Measurements from ENCODE around the gene MAST4. TPM values are rescaled to one million over a fixed set of nuclear protein-coding genes. Genes with fewer than 3 reads are reported as not detected.
A peak's percentile ranks its signal among the peaks of the same experiment; 100 is the strongest.

Gene MAST4
- total RNA-seq, 1 experiment from 2014 or later = 26.5 TPM

- peak overlapping the region; percentile 40 for H3K27ac Mint-ChIP-seq (ENCODE audit: low read depth, unreplicated experiment)
- no peaks in the 10 kb centered on the region for H3K27me3 Mint-ChIP-seq (ENCODE audit: insufficient read depth, unreplicated experiment)
- H3K4me3 Mint-ChIP-seq (ENCODE audit: unreplicated experiment) = no peak overlapping the region
- ChIA-PET CTCF (interaction anchor here (0.6 to 1.2 kb wide), 3 partner anchors 19 to 191 kb away, joined by 3 read pairs; no protein-coding TSS in a partner anchor), POLR2A (interaction anchor here (0.9 to 5.6 kb wide), 9 partner anchors 9 to 128 kb away, joined by 3 to 99 read pairs (median 5); no protein-coding TSS in a partner anchor)
- intact Hi-C loops (cut with micrococcal nuclease) = no loop called here
- peaks cover 35% of the 10 kb centered on the region for H3K4me1 Mint-ChIP-seq (ENCODE audit: insufficient read depth, unreplicated experiment)
- peaks cover 8% of the 10 kb centered on the region for H3K36me3 Mint-ChIP-seq (ENCODE audit: insufficient read depth, unreplicated experiment)
- DNase-seq (ENCODE audit: unreplicated experiment) = no peak
- BruUV-seq (replicated peaks) = no TSS peak
- H3K9me3 Mint-ChIP-seq (ENCODE audit: unreplicated experiment) = no peaks in the 10 kb centered on the region
- TF ChIP-seq, protein P1, sequence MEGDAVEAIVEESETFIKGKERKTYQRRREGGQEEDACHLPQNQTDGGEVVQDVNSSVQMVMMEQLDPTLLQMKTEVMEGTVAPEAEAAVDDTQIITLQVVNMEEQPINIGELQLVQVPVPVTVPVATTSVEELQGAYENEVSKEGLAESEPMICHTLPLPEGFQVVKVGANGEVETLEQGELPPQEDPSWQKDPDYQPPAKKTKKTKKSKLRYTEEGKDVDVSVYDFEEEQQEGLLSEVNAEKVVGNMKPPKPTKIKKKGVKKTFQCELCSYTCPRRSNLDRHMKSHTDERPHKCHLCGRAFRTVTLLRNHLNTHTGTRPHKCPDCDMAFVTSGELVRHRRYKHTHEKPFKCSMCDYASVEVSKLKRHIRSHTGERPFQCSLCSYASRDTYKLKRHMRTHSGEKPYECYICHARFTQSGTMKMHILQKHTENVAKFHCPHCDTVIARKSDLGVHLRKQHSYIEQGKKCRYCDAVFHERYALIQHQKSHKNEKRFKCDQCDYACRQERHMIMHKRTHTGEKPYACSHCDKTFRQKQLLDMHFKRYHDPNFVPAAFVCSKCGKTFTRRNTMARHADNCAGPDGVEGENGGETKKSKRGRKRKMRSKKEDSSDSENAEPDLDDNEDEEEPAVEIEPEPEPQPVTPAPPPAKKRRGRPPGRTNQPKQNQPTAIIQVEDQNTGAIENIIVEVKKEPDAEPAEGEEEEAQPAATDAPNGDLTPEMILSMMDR (IDR thresholded peaks at IDR 0.05; ENCODE audit: unreplicated experiment) = no peak
These were observed 424.0 kb downstream of the MAST4 start for GRCh38 chr5:67020096-67020615.

DNA sequence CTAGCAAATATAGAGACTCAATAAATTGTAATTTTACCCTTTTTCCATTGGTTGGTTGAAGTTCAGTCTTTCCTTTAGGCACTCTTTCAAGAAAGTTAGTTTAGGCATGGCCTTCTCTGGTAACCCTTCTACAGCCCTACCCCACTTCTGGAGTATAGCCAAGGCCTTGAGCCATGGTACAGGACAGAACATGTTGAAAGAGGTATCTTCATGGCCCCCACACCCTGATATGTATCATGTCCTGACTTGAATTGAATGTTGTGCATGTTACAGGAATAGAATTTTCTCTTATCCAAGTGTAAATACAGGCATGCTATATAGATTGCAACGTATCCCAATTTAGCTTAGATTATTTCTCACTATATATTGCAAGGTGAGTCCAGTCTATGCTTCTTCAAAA is 424.8 kb downstream of the MAST4 start:
- peak overlapping the region; percentile 40 for H3K27ac Mint-ChIP-seq (ENCODE audit: low read depth, unreplicated experiment)
- no peaks in the 10 kb centered on the region for H3K9me3 Mint-ChIP-seq (ENCODE audit: unreplicated experiment)
- no peaks in the 10 kb centered on the region for H3K27me3 Mint-ChIP-seq (ENCODE audit: insufficient read depth, unreplicated experiment)
- H3K36me3 Mint-ChIP-seq (ENCODE audit: insufficient read depth, unreplicated experiment) = peaks cover 8% of the 10 kb centered on the region
- ChIA-PET CTCF (interaction anchor here (0.6 to 1.2 kb wide), 3 partner anchors 18 to 126 kb away, joined by 3 read pairs; no protein-coding TSS in a partner anchor), POLR2A (interaction anchor here (0.8 to 5.6 kb wide), 12 partner anchors 10 to 192 kb away, joined by 3 to 99 read pairs (median 5); no protein-coding TSS in a partner anchor)
- TF ChIP-seq, protein P1 (IDR thresholded peaks at IDR 0.05; ENCODE audit: unreplicated experiment) = no peak
- peaks cover 26% of the 10 kb centered on the region for H3K4me1 Mint-ChIP-seq (ENCODE audit: insufficient read depth, unreplicated experiment)
- BruUV-seq (replicated peaks) = no TSS peak
- H3K4me3 Mint-ChIP-seq (ENCODE audit: unreplicated experiment) = peak overlapping the region; percentile 12
- intact Hi-C loops (cut with micrococcal nuclease) = no loop called here
- peak; percentile 97 for DNase-seq (ENCODE audit: unreplicated experiment)

DNA sequence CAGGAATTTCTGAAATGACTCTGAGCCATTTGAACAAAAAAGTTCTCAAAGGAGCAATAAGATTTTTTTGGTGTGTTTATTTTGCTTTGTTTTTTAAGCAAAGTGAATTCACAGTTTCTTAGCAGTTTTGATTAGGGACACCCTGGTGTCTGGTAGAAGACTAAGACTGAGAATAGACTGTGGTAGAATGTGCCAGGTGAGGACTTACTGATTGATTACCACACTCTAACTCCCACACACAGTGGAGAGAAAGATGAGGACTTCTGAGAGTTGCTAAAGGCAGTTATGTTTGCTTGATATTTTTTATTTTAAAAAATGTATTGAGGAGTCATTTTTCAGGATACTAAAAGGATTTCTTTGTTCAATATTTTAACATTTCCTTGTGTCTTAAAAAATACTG is 425.3 kb downstream of the MAST4 start:
- peak overlapping the region; percentile 12 for H3K4me3 Mint-ChIP-seq (ENCODE audit: unreplicated experiment)
- peak overlapping the region; percentile 40 for H3K27ac Mint-ChIP-seq (ENCODE audit: low read depth, unreplicated experiment)
- no peaks in the 10 kb centered on the region for H3K9me3 Mint-ChIP-seq (ENCODE audit: unreplicated experiment)
- intact Hi-C loops (cut with micrococcal nuclease) = no loop called here
- peaks cover 8% of the 10 kb centered on the region for H3K36me3 Mint-ChIP-seq (ENCODE audit: insufficient read depth, unreplicated experiment)
- H3K27me3 Mint-ChIP-seq (ENCODE audit: insufficient read depth, unreplicated experiment) = no peaks in the 10 kb centered on the region
- TF ChIP-seq, protein P1 (IDR thresholded peaks at IDR 0.05; ENCODE audit: unreplicated experiment) = no peak
- DNase-seq (ENCODE audit: unreplicated experiment) = peak; percentile 61
- no TSS peak for BruUV-seq (replicated peaks)
- POLR2A ChIA-PET = interaction anchor here (0.8 to 5.6 kb wide), 15 partner anchors 9 to 192 kb away, joined by 3 to 99 read pairs (median 4); no protein-coding TSS in a partner anchor
- peaks cover 25% of the 10 kb centered on the region for H3K4me1 Mint-ChIP-seq (ENCODE audit: insufficient read depth, unreplicated experiment)
- CTCF ChIA-PET = interaction anchor here (0.8 to 1.2 kb wide), 2 partner anchors 17 to 18 kb away, joined by 3 read pairs; no protein-coding TSS in a partner anchor

DNA sequence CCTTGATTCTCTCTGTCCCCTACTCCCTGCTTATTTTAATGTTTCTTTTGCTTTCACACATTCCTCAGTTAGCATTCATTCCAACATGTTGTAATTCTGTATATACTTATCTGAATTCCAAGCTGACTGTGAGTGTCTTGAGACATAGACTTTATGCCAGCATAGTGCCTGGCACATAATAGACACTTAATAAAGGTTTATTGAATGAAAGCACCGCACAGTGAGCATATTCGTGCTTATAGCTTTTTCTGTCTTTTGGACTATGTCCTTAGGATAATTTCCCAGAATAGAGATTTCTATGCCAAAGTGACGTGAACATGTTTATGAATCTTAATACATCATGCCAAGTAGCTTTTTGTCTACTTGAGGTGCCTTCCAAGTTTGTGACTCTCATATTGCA is 425.8 kb downstream of the MAST4 start:
- H3K27me3 Mint-ChIP-seq (ENCODE audit: insufficient read depth, unreplicated experiment) = no peaks in the 10 kb centered on the region
- BruUV-seq (replicated peaks) = no TSS peak
- peaks cover 20% of the 10 kb centered on the region for H3K4me1 Mint-ChIP-seq (ENCODE audit: insufficient read depth, unreplicated experiment)
- TF ChIP-seq, protein P1 (IDR thresholded peaks at IDR 0.05; ENCODE audit: unreplicated experiment) = no peak
- intact Hi-C loops (cut with micrococcal nuclease) = no loop called here
- peak overlapping the region; percentile 40 for H3K27ac Mint-ChIP-seq (ENCODE audit: low read depth, unreplicated experiment)
- no peaks in the 10 kb centered on the region for H3K9me3 Mint-ChIP-seq (ENCODE audit: unreplicated experiment)
- peak overlapping the region; percentile 4 for H3K4me3 Mint-ChIP-seq (ENCODE audit: unreplicated experiment)
- DNase-seq (ENCODE audit: unreplicated experiment) = no peak
- CTCF ChIA-PET = interaction anchor here (0.6 to 2.3 kb wide), 3 partner anchors 9 to 28 kb away, joined by 3 to 9 read pairs (median 3); no protein-coding TSS in a partner anchor
- POLR2A ChIA-PET = interaction anchor here (0.6 to 5.6 kb wide), 14 partner anchors 9 to 123 kb away, joined by 3 to 99 read pairs (median 4); no protein-coding TSS in a partner anchor
- H3K36me3 Mint-ChIP-seq (ENCODE audit: insufficient read depth, unreplicated experiment) = peaks cover 8% of the 10 kb centered on the region
